ENCODE results near the gene CYP26B1. TPM values are rescaled to one million over a fixed set of nuclear protein-coding genes. Genes with fewer than 3 reads are reported as not detected.

Gene CYP26B1
- total RNA-seq, 1 experiment from 2014 or later, result 0.42 TPM

DNA sequence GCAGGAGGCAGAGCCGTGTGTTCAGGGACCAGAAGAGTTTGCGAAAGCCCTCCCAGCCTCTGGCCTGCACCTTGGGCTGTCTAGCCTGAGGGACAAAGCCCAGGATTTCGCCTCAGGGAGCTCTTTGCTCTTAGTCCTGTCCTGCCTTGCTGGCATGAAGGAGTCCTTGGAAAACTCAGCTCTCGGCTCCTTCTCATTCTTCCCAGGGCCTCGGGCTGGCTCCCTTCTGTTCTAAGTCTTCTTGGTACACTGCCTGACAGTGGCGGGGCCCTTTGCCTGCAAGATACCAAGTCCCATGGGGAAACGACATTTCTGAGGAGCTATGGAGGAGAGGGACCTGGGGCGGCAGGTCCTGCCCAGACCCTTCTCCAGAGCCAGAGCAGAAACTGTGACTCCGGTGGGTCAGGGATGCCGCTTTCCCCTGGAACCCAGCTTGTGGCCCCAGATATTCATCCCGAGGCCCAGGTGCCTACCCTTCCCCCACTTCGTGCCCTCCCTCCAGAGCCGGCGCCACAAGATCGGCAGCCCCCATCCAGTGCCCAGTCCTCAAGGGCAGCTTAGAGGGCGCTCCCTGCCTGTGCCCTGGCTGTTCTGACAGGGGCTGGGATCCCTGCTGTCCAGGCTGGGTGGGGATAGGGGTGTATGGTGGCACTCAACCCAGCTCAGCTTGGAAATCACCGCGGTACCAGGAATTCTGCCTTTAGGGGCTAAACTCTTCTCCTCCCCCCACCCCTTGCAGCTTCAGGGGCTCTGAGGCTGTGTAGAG lies 5.5 kb upstream of the CYP26B1 start:
- ChIA-PET CTCF (interaction anchor here (0.5 to 3.8 kb wide), 11 partner anchors 15 to 1024 kb away, joined by 3 to 17 read pairs (median 4); no protein-coding TSS in a partner anchor), POLR2A (no interaction called here)
- Mint-ChIP-seq H3K4me3 (no peak overlapping the region), H3K9me3 (no peaks in the 10 kb centered on the region), H3K27me3 (ENCODE audit: low read depth) (peaks cover 54% of the 10 kb centered on the region), H3K4me1 (peaks cover 16% of the 10 kb centered on the region), H3K27ac (no peak overlapping the region), H3K36me3 (no peaks in the 10 kb centered on the region)
- TF ChIP-seq, protein P1, sequence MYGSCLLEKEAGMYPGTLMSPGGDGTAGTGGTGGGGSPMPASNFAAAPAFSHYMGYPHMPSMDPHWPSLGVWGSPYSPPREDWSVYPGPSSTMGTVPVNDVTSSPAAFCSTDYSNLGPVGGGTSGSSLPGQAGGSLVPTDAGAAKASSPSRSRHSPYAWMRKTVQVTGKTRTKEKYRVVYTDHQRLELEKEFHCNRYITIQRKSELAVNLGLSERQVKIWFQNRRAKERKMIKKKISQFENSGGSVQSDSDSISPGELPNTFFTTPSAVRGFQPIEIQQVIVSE (CRISPR knock-in tag; IDR thresholded peaks at IDR 0.05; ENCODE audit: borderline replicate concordance), result no peak
- no peak for TF ChIP-seq ETV6 (CRISPR knock-in tag; IDR thresholded peaks at IDR 0.05)
- TF ChIP-seq ESRRA (CRISPR knock-in tag; IDR thresholded peaks at IDR 0.05; ENCODE audit: borderline replicate concordance), result no peak
- TF ChIP-seq, protein P2, sequence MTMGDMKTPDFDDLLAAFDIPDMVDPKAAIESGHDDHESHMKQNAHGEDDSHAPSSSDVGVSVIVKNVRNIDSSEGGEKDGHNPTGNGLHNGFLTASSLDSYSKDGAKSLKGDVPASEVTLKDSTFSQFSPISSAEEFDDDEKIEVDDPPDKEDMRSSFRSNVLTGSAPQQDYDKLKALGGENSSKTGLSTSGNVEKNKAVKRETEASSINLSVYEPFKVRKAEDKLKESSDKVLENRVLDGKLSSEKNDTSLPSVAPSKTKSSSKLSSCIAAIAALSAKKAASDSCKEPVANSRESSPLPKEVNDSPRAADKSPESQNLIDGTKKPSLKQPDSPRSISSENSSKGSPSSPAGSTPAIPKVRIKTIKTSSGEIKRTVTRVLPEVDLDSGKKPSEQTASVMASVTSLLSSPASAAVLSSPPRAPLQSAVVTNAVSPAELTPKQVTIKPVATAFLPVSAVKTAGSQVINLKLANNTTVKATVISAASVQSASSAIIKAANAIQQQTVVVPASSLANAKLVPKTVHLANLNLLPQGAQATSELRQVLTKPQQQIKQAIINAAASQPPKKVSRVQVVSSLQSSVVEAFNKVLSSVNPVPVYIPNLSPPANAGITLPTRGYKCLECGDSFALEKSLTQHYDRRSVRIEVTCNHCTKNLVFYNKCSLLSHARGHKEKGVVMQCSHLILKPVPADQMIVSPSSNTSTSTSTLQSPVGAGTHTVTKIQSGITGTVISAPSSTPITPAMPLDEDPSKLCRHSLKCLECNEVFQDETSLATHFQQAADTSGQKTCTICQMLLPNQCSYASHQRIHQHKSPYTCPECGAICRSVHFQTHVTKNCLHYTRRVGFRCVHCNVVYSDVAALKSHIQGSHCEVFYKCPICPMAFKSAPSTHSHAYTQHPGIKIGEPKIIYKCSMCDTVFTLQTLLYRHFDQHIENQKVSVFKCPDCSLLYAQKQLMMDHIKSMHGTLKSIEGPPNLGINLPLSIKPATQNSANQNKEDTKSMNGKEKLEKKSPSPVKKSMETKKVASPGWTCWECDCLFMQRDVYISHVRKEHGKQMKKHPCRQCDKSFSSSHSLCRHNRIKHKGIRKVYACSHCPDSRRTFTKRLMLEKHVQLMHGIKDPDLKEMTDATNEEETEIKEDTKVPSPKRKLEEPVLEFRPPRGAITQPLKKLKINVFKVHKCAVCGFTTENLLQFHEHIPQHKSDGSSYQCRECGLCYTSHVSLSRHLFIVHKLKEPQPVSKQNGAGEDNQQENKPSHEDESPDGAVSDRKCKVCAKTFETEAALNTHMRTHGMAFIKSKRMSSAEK (CRISPR knock-in tag; IDR thresholded peaks at IDR 0.05; ENCODE audit: borderline replicate concordance), result no peak
- no peak for TF ChIP-seq MYBL2 (CRISPR knock-in tag; IDR thresholded peaks at IDR 0.05)
- no peak for TF ChIP-seq IRF2 (CRISPR knock-in tag; IDR thresholded peaks at IDR 0.05; ENCODE audit: borderline replicate concordance, low read depth)
- TF ChIP-seq RORB (CRISPR knock-in tag; IDR thresholded peaks at IDR 0.05), result no peak
- TF ChIP-seq TEAD1 (CRISPR knock-in tag; IDR thresholded peaks at IDR 0.05), result no peak
- TF ChIP-seq, protein P3, sequence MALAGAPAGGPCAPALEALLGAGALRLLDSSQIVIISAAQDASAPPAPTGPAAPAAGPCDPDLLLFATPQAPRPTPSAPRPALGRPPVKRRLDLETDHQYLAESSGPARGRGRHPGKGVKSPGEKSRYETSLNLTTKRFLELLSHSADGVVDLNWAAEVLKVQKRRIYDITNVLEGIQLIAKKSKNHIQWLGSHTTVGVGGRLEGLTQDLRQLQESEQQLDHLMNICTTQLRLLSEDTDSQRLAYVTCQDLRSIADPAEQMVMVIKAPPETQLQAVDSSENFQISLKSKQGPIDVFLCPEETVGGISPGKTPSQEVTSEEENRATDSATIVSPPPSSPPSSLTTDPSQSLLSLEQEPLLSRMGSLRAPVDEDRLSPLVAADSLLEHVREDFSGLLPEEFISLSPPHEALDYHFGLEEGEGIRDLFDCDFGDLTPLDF (CRISPR knock-in tag; IDR thresholded peaks at IDR 0.05), result no peak
- TF ChIP-seq ZSCAN18 (CRISPR knock-in tag; IDR thresholded peaks at IDR 0.05), result no peak
- TF ChIP-seq ERG (CRISPR knock-in tag; IDR thresholded peaks at IDR 0.05), result no peak
- DNase-seq (ENCODE audit: low spot score), result no peak
- ATAC-seq, result no peak

DNA sequence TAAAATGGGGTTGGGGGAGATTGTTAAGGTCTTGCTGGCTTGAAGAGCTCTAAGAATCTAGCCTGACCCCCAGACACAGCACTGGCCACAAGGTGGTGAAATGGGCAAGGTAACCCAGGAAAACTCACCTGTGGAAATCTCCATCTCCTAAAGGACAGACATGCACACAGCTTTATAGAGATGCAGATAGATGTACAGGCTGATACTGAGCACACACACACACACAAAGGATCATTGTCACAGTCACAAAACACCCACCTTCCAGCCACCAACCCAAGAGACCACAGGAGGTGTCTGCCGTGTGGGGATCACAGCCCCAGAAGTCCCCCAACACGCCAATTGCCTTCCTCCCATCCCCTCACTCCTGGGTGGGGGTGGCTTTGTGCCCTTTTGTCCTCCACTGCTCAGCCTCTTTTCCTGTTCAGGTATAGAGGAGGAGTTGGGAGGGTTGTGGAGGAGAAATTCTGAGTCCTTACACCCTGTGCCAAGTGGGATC lies 3.2 kb upstream of the CYP26B1 start:
- DNase-seq (ENCODE audit: low spot score), result no peak
- Mint-ChIP-seq H3K27me3 (ENCODE audit: low read depth) (peaks cover 75% of the 10 kb centered on the region), H3K27ac (no peak overlapping the region), H3K36me3 (no peaks in the 10 kb centered on the region), H3K4me3 (no peak overlapping the region), H3K4me1 (peaks cover 28% of the 10 kb centered on the region), H3K9me3 (no peaks in the 10 kb centered on the region)
- ATAC-seq, result no peak
- POLR2A ChIA-PET, result no interaction called here
- CTCF ChIA-PET, result interaction anchor here (0.6 to 4.1 kb wide), 54 partner anchors 9 to 621 kb away, joined by 3 to 68 read pairs (median 4); no protein-coding TSS in a partner anchor
- TF ChIP-seq, protein P4, sequence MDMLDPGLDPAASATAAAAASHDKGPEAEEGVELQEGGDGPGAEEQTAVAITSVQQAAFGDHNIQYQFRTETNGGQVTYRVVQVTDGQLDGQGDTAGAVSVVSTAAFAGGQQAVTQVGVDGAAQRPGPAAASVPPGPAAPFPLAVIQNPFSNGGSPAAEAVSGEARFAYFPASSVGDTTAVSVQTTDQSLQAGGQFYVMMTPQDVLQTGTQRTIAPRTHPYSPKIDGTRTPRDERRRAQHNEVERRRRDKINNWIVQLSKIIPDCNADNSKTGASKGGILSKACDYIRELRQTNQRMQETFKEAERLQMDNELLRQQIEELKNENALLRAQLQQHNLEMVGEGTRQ (CRISPR knock-in tag; IDR thresholded peaks at IDR 0.05), result no peak
- TF ChIP-seq OVOL2 (CRISPR knock-in tag; IDR thresholded peaks at IDR 0.05; ENCODE audit: borderline replicate concordance) (no peak), ETV6 (CRISPR knock-in tag; IDR thresholded peaks at IDR 0.05) (no peak), CBFB (CRISPR knock-in tag; IDR thresholded peaks at IDR 0.05; ENCODE audit: low read depth) (no peak)
- TF ChIP-seq, protein P1 (CRISPR knock-in tag; IDR thresholded peaks at IDR 0.05; ENCODE audit: borderline replicate concordance), result no peak

All from WTC11 (cell line).